ENCODE data around the gene AMMECR1. TPM values are rescaled to one million over a fixed set of nuclear protein-coding genes. Genes with fewer than 3 reads are reported as not detected.
"Not testable (repeated sequence)": the region's sequence is repeated elsewhere in the genome, so short reads cannot be mapped to it uniquely, and the experiment has no call there.

The AMMECR1 gene
- total and polyA plus RNA-seq, 2 of the 8 experiments (the other 6 are each of a cell fraction or from before 2014, with no cell fraction given), result 10.2 to 21.2 TPM

DNA sequence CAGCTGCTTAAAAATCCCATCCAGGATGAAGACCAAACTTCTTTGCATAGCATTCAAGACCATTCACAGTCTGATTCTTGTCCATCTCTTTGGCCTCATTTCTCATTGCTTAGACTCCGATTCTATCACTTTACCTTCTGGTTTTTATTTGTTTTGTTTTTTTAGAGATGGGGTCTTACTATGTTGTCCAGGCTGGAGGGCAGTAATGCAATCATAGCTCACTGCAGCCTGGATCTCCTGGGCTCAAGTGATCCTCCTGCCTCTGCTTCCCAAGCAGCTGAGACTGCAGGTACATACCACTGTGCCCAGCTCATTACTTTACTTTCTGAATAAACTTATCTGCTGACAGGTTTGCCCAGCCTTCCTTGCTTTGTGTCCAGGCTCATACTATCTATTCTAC is 162.1 kb downstream of the AMMECR1 start (continued):
- TF ChIP-seq FOSL1 (IDR thresholded peaks at IDR 0.05; ENCODE audit: insufficient read depth, low read depth, low read length) (no peak), NRF1 (IDR thresholded peaks at IDR 0.05; ENCODE audit: low read depth, low read length) (no peak), KDM5A (IDR thresholded peaks at IDR 0.05; ENCODE audit: low read length) (no peak), ATF3 (IDR thresholded peaks at IDR 0.05; ENCODE audit: insufficient read depth, low read depth, low read length) (no peak), EGR1 (IDR thresholded peaks at IDR 0.05; ENCODE audit: borderline replicate concordance, low read depth, low read length) (no peak), HDAC2 (IDR thresholded peaks at IDR 0.05; ENCODE audit: borderline replicate concordance in 1 of 2, low read depth in 2 of 2, low read length in 2 of 2) (no peak)

GRCh38 chrX:110154328-110154727 is 163.6 kb downstream of the AMMECR1 start:
- H3K4me1 ChIP-seq (replicated peaks in 1 of 4; ENCODE audit: control insufficient read depth in 3 of 4, insufficient read depth in 4 of 4, low read length in 3 of 4); FAIRE-seq; H2BK15ac ChIP-seq (ENCODE audit: low read length); H3K79me1 ChIP-seq (ENCODE audit: low read depth, low read length); H4K20me1 ChIP-seq (replicated peaks in 1 of 2; ENCODE audit: control insufficient read depth in 1 of 2, insufficient read depth in 2 of 2, low read length in 2 of 2); H3K23me2 ChIP-seq (ENCODE audit: low read depth, low read length); H3K4me2 ChIP-seq (ENCODE audit: insufficient read depth in 1 of 2, low read depth in 2 of 2, low read length in 2 of 2); H3K9me3 ChIP-seq (ENCODE audit: insufficient read depth in 2 of 2, low read depth in 1 of 2, low read length in 1 of 2); H4K5ac ChIP-seq (ENCODE audit: insufficient read length, low read depth, low read length); H2AFZ ChIP-seq (ENCODE audit: low read length); H4K91ac ChIP-seq (replicated peaks; ENCODE audit: insufficient read length, low read length); H3K79me2 ChIP-seq (ENCODE audit: control insufficient read depth in 1 of 2, insufficient read depth in 2 of 2, low read length in 2 of 2); H2BK5ac ChIP-seq (ENCODE audit: low read depth, low read length); H3K9ac ChIP-seq (replicated peaks in 1 of 4; ENCODE audit: extremely low read depth in 1 of 4, low read depth in 3 of 4, low read length in 3 of 4); H2BK20ac ChIP-seq (ENCODE audit: low read length); H3K27ac ChIP-seq (ENCODE audit: low read depth, low read length); H3K36me3 ChIP-seq (ENCODE audit: control insufficient read depth in 2 of 4, insufficient read depth in 4 of 4, low read length in 3 of 4); H3K4me3 ChIP-seq (ENCODE audit: extremely low read depth in 1 of 4, insufficient read depth in 2 of 4, low read depth in 3 of 4, low read length in 4 of 4); H2AK5ac ChIP-seq (ENCODE audit: low read depth, low read length); H3K27me3 ChIP-seq (replicated peaks in 1 of 4; ENCODE audit: control insufficient read depth in 3 of 4, extremely low read depth in 1 of 4, insufficient read depth in 3 of 4, low read length in 3 of 4); H2BK120ac ChIP-seq (replicated peaks; ENCODE audit: low read depth, low read length); POLR2A ChIA-PET (ENCODE audit: partially characterized antibody); H3K18ac ChIP-seq (ENCODE audit: extremely low read depth, low read length); DNase-seq (ENCODE audit: low read depth in 1 of 2, low spot score in 2 of 2); H2BK12ac ChIP-seq (ENCODE audit: low read depth, low read length); H3K14ac ChIP-seq (ENCODE audit: insufficient read length); H3K23ac ChIP-seq (ENCODE audit: insufficient read length); H3K56ac ChIP-seq (replicated peaks; ENCODE audit: insufficient read length, low read depth, low read length); H3K4ac ChIP-seq (replicated peaks; ENCODE audit: insufficient read length, low read depth, low read length); H4K8ac ChIP-seq (ENCODE audit: extremely low read depth, insufficient read depth, low read length): not testable (repeated sequence)
- 92% methylated on average over 4 of the region's 5 CpGs; no CpG with 5 or more reads in 1 of the 2 experiments for WGBS, 2 experiments (ENCODE audit: extremely low coverage in 1 of 2, insufficient coverage in 1 of 2, insufficient read length in 1 of 2, insufficient replicate concordance in 2 of 2, low coverage in 1 of 2, low lambda C conversion rate in 2 of 2, missing lambda C conversion rate in 1 of 2)
- CTCF ChIA-PET (ENCODE audit: partially characterized antibody), result interaction anchor here (1.0 to 34.1 kb wide), 3 partner anchors 14 to 271 kb away, joined by 3 to 742 read pairs (median 24); no protein-coding TSS in a partner anchor
